ENCODE measurements around the gene GNGT1. TPM values are rescaled to one million over a fixed set of nuclear protein-coding genes. Genes with fewer than 3 reads are reported as not detected.
A peak's percentile ranks its signal among the peaks of the same experiment; 100 is the strongest.

The GNGT1 gene
- total RNA-seq, 1 donor from 2014 or later: not detected

GRCh38 chr7:93920496-93921182, 14.3 kb downstream of the GNGT1 start:
- no peak for DNase-seq (ENCODE audit: low spot score in 2 of 2)
- Histone ChIP-seq H3K4me3 (no peak overlapping the region), H3K27me3 (no peaks in the 10 kb centered on the region), H3K27ac (peak overlapping the region; percentile 82 to 84), H3K36me3 (no peaks in the 10 kb centered on the region), H3K9me3 (no peaks in the 10 kb centered on the region), H3K4me1 (no peaks in the 10 kb centered on the region)
- TF ChIP-seq CTCF (IDR thresholded peaks at IDR 0.05): no peak
- intact Hi-C loops (cut with DNase I): no loop called here

GRCh38 chr7:93921186-93921585, 14.8 kb downstream of the GNGT1 start:
- no peaks in the 10 kb centered on the region for H3K4me1 ChIP-seq
- no peaks in the 10 kb centered on the region for H3K27me3 ChIP-seq
- peak overlapping the region; percentile 82 to 84 for H3K27ac ChIP-seq
- H3K36me3 ChIP-seq: no peaks in the 10 kb centered on the region
- H3K4me3 ChIP-seq: peak overlapping the region; percentile 60 to 79
- TF ChIP-seq CTCF (IDR thresholded peaks at IDR 0.05): no peak
- no peaks in the 10 kb centered on the region for H3K9me3 ChIP-seq
- intact Hi-C loops (cut with DNase I): no loop called here
- no peak for DNase-seq (ENCODE audit: low spot score in 2 of 2)

GRCh38 chr7:93921607-93922566, 15.5 kb downstream of the GNGT1 start, which contains the start of gene GNG11:
Gene GNG11, plus strand, starts transcription at chr7:93921735. Its CDS starts 403 bp downstream, at chr7:93922138.
- peak; percentile 8 to 82 for DNase-seq (ENCODE audit: low spot score in 2 of 2)

GRCh38 chr7:93923296-93923695, 16.9 kb downstream of the GNGT1 start:
- Histone ChIP-seq H3K4me1 (no peaks in the 10 kb centered on the region), H3K9me3 (no peaks in the 10 kb centered on the region), H3K27ac (no peak overlapping the region), H3K27me3 (no peaks in the 10 kb centered on the region), H3K36me3 (no peaks in the 10 kb centered on the region), H3K4me3 (peak overlapping the region; percentile 16 to 79)
- intact Hi-C loops (cut with DNase I): no loop called here
- DNase-seq (ENCODE audit: low spot score in 2 of 2): no peak
- no peak for TF ChIP-seq CTCF (IDR thresholded peaks at IDR 0.05)

More at GRCh38 chr7:93921607-93922566, 15.5 kb downstream of the GNGT1 start, which contains the start of gene GNG11:
- H3K27me3 ChIP-seq: no peaks in the 10 kb centered on the region
- H3K4me1 ChIP-seq: no peaks in the 10 kb centered on the region
- H3K4me3 ChIP-seq: peak within 1 kb of the TSS; percentile 60 to 79
- H3K36me3 ChIP-seq: no peaks in the 10 kb centered on the region
- H3K9me3 ChIP-seq: no peaks in the 10 kb centered on the region
- TF ChIP-seq CTCF (IDR thresholded peaks at IDR 0.05): no peak
- intact Hi-C loops (cut with DNase I): loop anchor here (1.0 kb wide), 1 partner anchor 82 kb away; the partner anchor contains the start of gene BET1
- peak within 1 kb of the TSS; percentile 82 to 84 for H3K27ac ChIP-seq

GRCh38 chr7:93923942-93924341, 17.6 kb downstream of the GNGT1 start:
- no peaks in the 10 kb centered on the region for H3K36me3 ChIP-seq
- intact Hi-C loops (cut with DNase I): no loop called here
- H3K27ac ChIP-seq: no peak overlapping the region
- no peaks in the 10 kb centered on the region for H3K9me3 ChIP-seq
- no peak for TF ChIP-seq CTCF (IDR thresholded peaks at IDR 0.05)
- peak overlapping the region; percentile 16 to 79 for H3K4me3 ChIP-seq
- DNase-seq (ENCODE audit: low spot score in 2 of 2): no peak
- H3K4me1 ChIP-seq: no peaks in the 10 kb centered on the region
- no peaks in the 10 kb centered on the region for H3K27me3 ChIP-seq
